Ovary (tissue), 9 donors: ENCODE results near the gene SIPA1L3. TPM values are rescaled to one million over a fixed set of nuclear protein-coding genes. Genes with fewer than 3 reads are reported as not detected.

Experiments used
- DNase-seq, 5 donors: peaks; one replicate each; pipeline ENCODE4 v3.0.0-alpha.2; 2019 to 2020
- H3K27ac ChIP-seq, 2 donors: fragments of 200-600 bp; one replicate each; pipeline versions ENCODE4 v1.5.1 to v1.8.0; 2019 to 2022
- H3K27me3 ChIP-seq: fragments of 200-600 bp; one replicate; pipeline ENCODE4 v1.8.0; 2022
- H3K36me3 ChIP-seq: fragments of 200-600 bp; sonication (generic); one replicate; pipeline ENCODE4 v1.5.1; 2019
- H3K4me1 ChIP-seq: one replicate; pipeline ENCODE4 v1.8.1; 2013; ENCODE audit warnings: mild to moderate bottlenecking, moderate library complexity; ENCODE audit not compliant: insufficient read depth
- H3K4me3 ChIP-seq: fragments of 200-600 bp; sonication (generic); one replicate; pipeline ENCODE4 v1.5.1; 2017
- H3K9me3 ChIP-seq, 2 donors: fragments of 200-600 bp in 1 of 2; sonication (generic) in 1 of 2; one replicate each; pipeline versions ENCODE4 v1.5.1 to v1.8.1; 2013 to 2019; ENCODE audit warnings: mild to moderate bottlenecking in 1 of 2, moderate library complexity in 1 of 2
- EP300 ChIP-seq: sonication (generic); formaldehyde crosslinking; IDR thresholded peaks from one replicate; pipeline ENCODE4 v1.6.1; 2017; ENCODE audit warnings: antibody characterized with exemption
- POLR2A ChIP-seq: fragments of 450-650 bp; IDR thresholded peaks from one replicate; pipeline ENCODE4 v1.6.1; 2017; ENCODE audit warnings: antibody characterized with exemption, mild to moderate bottlenecking, moderate library complexity
- WGBS, 3 donors: extraction: QIAGEN DNeasy Blood & Tissue Kit in 1 of 3; methylation state at CpG; one replicate each; pipeline versions ENCODE4 v1.1.5 to v1.1.7; 2013 to 2017; 5-methylcytosine and 5-hydroxymethylcytosine counted together
- intact Hi-C, 4 donors: fragments of 100-400 bp; cut with DNase I; formaldehyde crosslinking; loops; one replicate each; pipeline versions ENCODE4 v1.11.0 to v1.15.1; 2022 to 2023
- polyA plus RNA-seq, 2 donors: library from polyadenylated mRNA; stranded (reverse); fragments of 200-250 nt in 1 of 2; fragments of 350-450 nt in 1 of 2; fragmentation: Illumina TruSeq in 1 of 2; extraction: RNeasy Lipid Tissue Mini Kit (QIAGEN cat#74804) in 1 of 2; gene quantifications; one replicate each; pipeline ENCODE4 v1.2.3, GENCODE V29; 2013 to 2014
- total RNA-seq, 7 donors: library from RNA; depleted of rRNA in 2 of 7; stranded (reverse); fragments of >200 nt in 2 of 7; fragmentation: NEBNext Ultra II Directional in 3 of 7; extraction: Animal tissue kit (Norgen Biotek cat#: 25700) in 3 of 7; gene quantifications; one replicate each; pipeline versions ENCODE4 v1.1.0 to v1.2.4, GENCODE V29; 2016 to 2023
- TF ChIP-seq, protein P1 (sequence below), 3 donors: fragments of 450-650 bp in 2 of 3; fragments of 200-600 bp in 1 of 3; IDR thresholded peaks; one replicate each; pipeline versions ENCODE4 v1.5.1 to v1.8.0; 2016 to 2022; ENCODE audit warnings: antibody characterized with exemption in 3 of 3, mild to moderate bottlenecking in 1 of 3
- donor health status: DM: no; HTN: no; CAD: no; lungs with moderate emphysema.
- donor health status: DM: no; HTN: no; CAD: no.
- donor health status: Bipolar disorder and iron deficiency.
- donor health status: DM: yes; HTN: yes; CAD: no.
- donor health status: DM: no; HTN: no; CAD: no.
- donor health status: DM: yes; HTN: yes; CAD: no.

The SIPA1L3 gene
- total and polyA plus RNA-seq, 9 donors: 4.5 to 27.9 (median 18.2) TPM

DNA sequence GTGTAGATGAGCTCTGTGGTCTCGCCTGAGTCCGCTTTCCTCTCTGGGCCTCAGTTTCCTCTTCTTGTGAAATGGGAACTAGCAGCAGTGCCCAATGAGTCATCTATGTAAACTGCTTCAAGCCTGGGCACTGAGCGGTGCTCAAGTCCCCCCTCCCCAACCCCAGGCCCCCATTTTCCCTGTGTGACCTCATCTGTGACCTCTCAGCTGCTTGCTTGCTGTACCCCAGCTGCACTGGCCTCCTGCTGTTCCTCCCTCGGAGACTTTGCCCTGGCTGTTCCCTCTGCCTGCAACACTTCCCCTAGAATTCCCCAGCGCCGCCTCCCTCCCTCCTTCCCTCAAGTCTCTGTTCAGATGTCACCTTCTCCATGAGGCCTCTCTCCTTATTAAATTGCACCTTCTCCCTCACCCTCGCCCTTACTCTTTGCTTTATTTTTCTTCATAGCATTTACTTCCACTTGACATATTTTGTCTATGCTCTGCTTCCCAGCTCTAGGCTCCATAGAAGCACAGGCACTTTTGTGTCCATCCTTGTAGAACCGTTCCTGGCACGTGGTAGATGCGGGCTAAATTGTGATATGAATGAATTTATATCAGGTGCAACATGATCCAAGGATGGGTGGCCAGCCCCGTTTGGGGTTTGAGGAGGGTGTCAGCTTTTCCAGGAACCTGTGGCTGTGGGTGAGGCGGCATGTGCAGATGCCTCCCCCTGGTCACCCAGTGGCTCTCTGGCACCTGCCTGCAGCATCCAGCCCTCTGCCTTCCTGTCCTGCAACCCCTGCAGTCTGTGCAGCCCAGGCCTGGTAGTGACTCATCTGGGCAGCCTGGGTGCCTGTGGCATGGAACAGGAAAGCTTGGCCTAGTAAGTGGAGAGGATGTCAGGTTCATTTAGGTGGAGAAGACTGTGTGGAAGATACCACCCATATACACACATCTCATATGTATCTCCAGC, 26.3 kb downstream of the SIPA1L3 start:
- Histone ChIP-seq H3K27ac (no peak overlapping the region), H3K9me3 (peaks cover 0 to 6% of the 10 kb centered on the region in 2 donors), H3K36me3 (no peaks in the 10 kb centered on the region), H3K27me3 (no peaks in the 10 kb centered on the region), H3K4me1 (no peaks in the 10 kb centered on the region), H3K4me3 (no peak overlapping the region)
- 89 to 91% (median 90%) methylated on average over 12 of the region's 12 CpGs for WGBS, 3 donors
- TF ChIP-seq POLR2A: no peak
- TF ChIP-seq, protein P1, sequence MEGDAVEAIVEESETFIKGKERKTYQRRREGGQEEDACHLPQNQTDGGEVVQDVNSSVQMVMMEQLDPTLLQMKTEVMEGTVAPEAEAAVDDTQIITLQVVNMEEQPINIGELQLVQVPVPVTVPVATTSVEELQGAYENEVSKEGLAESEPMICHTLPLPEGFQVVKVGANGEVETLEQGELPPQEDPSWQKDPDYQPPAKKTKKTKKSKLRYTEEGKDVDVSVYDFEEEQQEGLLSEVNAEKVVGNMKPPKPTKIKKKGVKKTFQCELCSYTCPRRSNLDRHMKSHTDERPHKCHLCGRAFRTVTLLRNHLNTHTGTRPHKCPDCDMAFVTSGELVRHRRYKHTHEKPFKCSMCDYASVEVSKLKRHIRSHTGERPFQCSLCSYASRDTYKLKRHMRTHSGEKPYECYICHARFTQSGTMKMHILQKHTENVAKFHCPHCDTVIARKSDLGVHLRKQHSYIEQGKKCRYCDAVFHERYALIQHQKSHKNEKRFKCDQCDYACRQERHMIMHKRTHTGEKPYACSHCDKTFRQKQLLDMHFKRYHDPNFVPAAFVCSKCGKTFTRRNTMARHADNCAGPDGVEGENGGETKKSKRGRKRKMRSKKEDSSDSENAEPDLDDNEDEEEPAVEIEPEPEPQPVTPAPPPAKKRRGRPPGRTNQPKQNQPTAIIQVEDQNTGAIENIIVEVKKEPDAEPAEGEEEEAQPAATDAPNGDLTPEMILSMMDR (IDR thresholded peaks at IDR 0.05): no peak
- TF ChIP-seq EP300: no peak
- intact Hi-C loops: no loop called here
- no peak for DNase-seq

DNA sequence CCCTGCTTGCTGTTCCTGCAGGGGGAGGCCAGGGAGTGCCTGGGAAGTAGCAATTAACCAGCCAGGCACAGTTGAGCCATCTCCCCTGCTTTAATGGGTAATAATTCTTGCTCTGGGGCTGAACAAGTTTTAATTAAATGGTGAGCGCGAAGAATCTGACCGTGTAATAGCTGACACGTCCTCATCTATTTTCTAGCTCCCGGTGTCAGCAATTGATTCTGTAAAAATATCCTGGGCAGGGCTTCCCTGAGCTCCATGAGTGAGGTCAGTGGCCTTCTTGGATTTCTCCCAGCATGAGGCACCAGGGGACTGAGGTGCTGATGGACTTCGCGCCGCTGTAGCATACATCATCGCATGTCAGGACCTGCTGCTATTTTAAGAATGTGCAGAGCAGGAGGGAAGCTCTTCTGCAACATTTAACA, 26.9 kb downstream of the SIPA1L3 start:
- TF ChIP-seq POLR2A (no peak), EP300 (no peak)
- TF ChIP-seq, protein P1 (IDR thresholded peaks at IDR 0.05): no peak
- Histone ChIP-seq H3K27ac (no peak overlapping the region), H3K27me3 (no peaks in the 10 kb centered on the region), H3K4me3 (no peak overlapping the region), H3K4me1 (no peaks in the 10 kb centered on the region), H3K9me3 (peaks cover 0 to 6% of the 10 kb centered on the region in 2 donors), H3K36me3 (no peaks in the 10 kb centered on the region)
- DNase-seq: no peak
- WGBS, 3 donors: 69 to 79% (median 76%) methylated on average over 9 of the region's 9 CpGs
- intact Hi-C loops: no loop called here

DNA sequence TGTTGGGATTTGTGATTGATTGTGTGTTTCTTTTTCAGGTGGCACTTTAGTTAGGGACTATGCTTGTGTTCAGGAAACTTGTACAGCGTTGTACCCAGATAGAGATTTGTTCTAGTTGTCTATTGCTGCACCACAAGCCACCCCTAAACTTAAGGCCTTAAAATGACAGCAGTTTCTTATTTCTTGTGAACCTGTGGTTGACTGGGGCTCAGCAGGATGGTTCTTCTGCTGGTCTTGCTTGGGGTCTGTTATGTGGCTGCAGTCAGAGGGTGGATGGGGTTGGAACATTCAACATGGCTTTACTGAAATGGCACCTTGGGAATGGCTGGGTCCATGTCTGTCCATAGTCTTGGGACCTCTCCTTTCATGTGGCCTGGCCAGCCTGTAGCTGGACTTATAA, 28.3 kb downstream of the SIPA1L3 start:
- Histone ChIP-seq H3K4me3 (no peak overlapping the region), H3K27me3 (no peaks in the 10 kb centered on the region), H3K9me3 (peaks cover 0 to 6% of the 10 kb centered on the region in 2 donors), H3K27ac (no peak overlapping the region), H3K4me1 (no peaks in the 10 kb centered on the region), H3K36me3 (no peaks in the 10 kb centered on the region)
- intact Hi-C loops: no loop called here
- DNase-seq: no peak
- WGBS, 3 donors: 100% methylated on average over 1 of the region's 1 CpG
- no peak for TF ChIP-seq EP300
- TF ChIP-seq, protein P1 (IDR thresholded peaks at IDR 0.05): no peak
- no peak for TF ChIP-seq POLR2A

DNA sequence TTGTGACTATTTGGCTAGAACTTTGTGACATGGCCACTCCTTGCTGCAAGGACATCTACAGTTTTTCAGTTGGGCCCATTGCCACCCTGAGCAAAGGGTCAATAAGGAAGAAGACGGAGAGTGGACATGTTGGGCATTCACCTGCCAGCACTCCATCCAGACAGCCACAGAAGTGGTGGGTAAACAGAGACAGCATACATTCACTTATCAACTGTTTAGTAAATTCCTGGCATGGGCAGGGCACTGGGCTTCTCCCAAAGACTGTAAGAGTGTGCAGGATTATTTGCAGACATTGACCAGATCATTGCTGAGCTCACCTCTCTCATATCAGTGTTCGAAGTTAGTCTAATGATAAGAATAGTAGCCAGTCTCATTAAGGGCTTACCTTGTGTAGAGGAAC, 29.2 kb downstream of the SIPA1L3 start:
- intact Hi-C loops: no loop called here
- peaks cover 0 to 6% of the 10 kb centered on the region in 2 donors for H3K9me3 ChIP-seq
- no peaks in the 10 kb centered on the region for H3K27me3 ChIP-seq
- no peak overlapping the region for H3K27ac ChIP-seq
- no peak for DNase-seq
- TF ChIP-seq, protein P1 (IDR thresholded peaks at IDR 0.05): no peak
- TF ChIP-seq POLR2A (no peak), EP300 (no peak)
- no peaks in the 10 kb centered on the region for H3K36me3 ChIP-seq
- 81 to 90% (median 86%) methylated on average over 2 of the region's 2 CpGs for WGBS, 3 donors
- H3K4me1 ChIP-seq: no peaks in the 10 kb centered on the region
- H3K4me3 ChIP-seq: no peak overlapping the region
